ENCODE data around the gene SIN3B.

SIN3B gene

GRCh38 chr19:16862826-16863415 is 33.7 kb downstream of the SIN3B start:
- no peaks in the 10 kb centered on the region for H3K9me3 ChIP-seq (ENCODE audit: low read length)
- no peaks in the 10 kb centered on the region for H3K79me2 ChIP-seq (ENCODE audit: insufficient read depth, low read length)
- no peaks in the 10 kb centered on the region for H3K4me1 ChIP-seq (ENCODE audit: insufficient read depth, low read length, severe bottlenecking)
- no peaks in the 10 kb centered on the region for H3K27me3 ChIP-seq (ENCODE audit: insufficient read depth, low read length)
- H2AFZ ChIP-seq (ENCODE audit: low read length): no peak overlapping the region
- H3K9ac ChIP-seq (ENCODE audit: low read length): no peak overlapping the region
- H3K9me2 ChIP-seq (ENCODE audit: low read depth, low read length): no peaks in the 10 kb centered on the region
- H3F3A ChIP-seq (ENCODE audit: insufficient read depth, low read length): no peaks in the 10 kb centered on the region
- no peaks in the 10 kb centered on the region for H4K20me1 ChIP-seq (ENCODE audit: insufficient read depth, low read length)
- H3K4me3 ChIP-seq (ENCODE audit: low read depth, low read length, poor library complexity, severe bottlenecking): no peak overlapping the region
- H3K27ac ChIP-seq (ENCODE audit: low read depth, low read length, poor library complexity, severe bottlenecking): no peak overlapping the region
- peaks cover 44% of the 10 kb centered on the region for H3K36me3 ChIP-seq (ENCODE audit: insufficient read depth, low read length)
- H3K4me2 ChIP-seq (ENCODE audit: low read length): no peak overlapping the region
- TF ChIP-seq EZH2 (IDR thresholded peaks at IDR 0.05; ENCODE audit: borderline replicate concordance, low read length): no peak

GRCh38 chr19:16867211-16867610 is 38.0 kb downstream of the SIN3B start:
- Histone ChIP-seq H3K4me1 (ENCODE audit: insufficient read depth, low read length, severe bottlenecking) (no peaks in the 10 kb centered on the region), H3K9me2 (ENCODE audit: low read depth, low read length) (no peaks in the 10 kb centered on the region)

GRCh38 chr19:16868423-16869130 is 39.4 kb downstream of the SIN3B start:
- Histone ChIP-seq H3K4me3 (ENCODE audit: low read depth, low read length, poor library complexity, severe bottlenecking) (no peak overlapping the region), H3K9me3 (ENCODE audit: low read length) (no peaks in the 10 kb centered on the region), H3K27ac (ENCODE audit: low read depth, low read length, poor library complexity, severe bottlenecking) (no peak overlapping the region), H3K4me1 (ENCODE audit: insufficient read depth, low read length, severe bottlenecking) (no peaks in the 10 kb centered on the region), H3K79me2 (ENCODE audit: insufficient read depth, low read length) (no peaks in the 10 kb centered on the region), H3K27me3 (ENCODE audit: insufficient read depth, low read length) (no peaks in the 10 kb centered on the region), H3K36me3 (ENCODE audit: insufficient read depth, low read length) (peaks cover 64% of the 10 kb centered on the region), H3K9me2 (ENCODE audit: low read depth, low read length) (no peaks in the 10 kb centered on the region), H3K4me2 (ENCODE audit: low read length) (no peak overlapping the region), H4K20me1 (ENCODE audit: insufficient read depth, low read length) (no peaks in the 10 kb centered on the region), H2AFZ (ENCODE audit: low read length) (no peak overlapping the region), H3F3A (ENCODE audit: insufficient read depth, low read length) (no peaks in the 10 kb centered on the region), H3K9ac (ENCODE audit: low read length) (no peak overlapping the region)
- TF ChIP-seq CTCF (IDR thresholded peaks at IDR 0.05; ENCODE audit: low read length): no peak
- no peak for TF ChIP-seq EZH2 (IDR thresholded peaks at IDR 0.05; ENCODE audit: borderline replicate concordance, low read length)

More at GRCh38 chr19:16867211-16867610, 38.0 kb downstream of the SIN3B start:
- TF ChIP-seq CTCF (IDR thresholded peaks at IDR 0.05; ENCODE audit: low read length) (no peak), EZH2 (IDR thresholded peaks at IDR 0.05; ENCODE audit: borderline replicate concordance, low read length) (no peak)
- H4K20me1 ChIP-seq (ENCODE audit: insufficient read depth, low read length): no peaks in the 10 kb centered on the region
- no peak overlapping the region for H3K4me2 ChIP-seq (ENCODE audit: low read length)
- H3K27me3 ChIP-seq (ENCODE audit: insufficient read depth, low read length): no peaks in the 10 kb centered on the region
- H3K4me3 ChIP-seq (ENCODE audit: low read depth, low read length, poor library complexity, severe bottlenecking): no peak overlapping the region
- peaks cover 66% of the 10 kb centered on the region for H3K36me3 ChIP-seq (ENCODE audit: insufficient read depth, low read length)
- H3K9ac ChIP-seq (ENCODE audit: low read length): no peak overlapping the region
- H2AFZ ChIP-seq (ENCODE audit: low read length): no peak overlapping the region
- no peaks in the 10 kb centered on the region for H3F3A ChIP-seq (ENCODE audit: insufficient read depth, low read length)
- no peaks in the 10 kb centered on the region for H3K9me3 ChIP-seq (ENCODE audit: low read length)
- H3K27ac ChIP-seq (ENCODE audit: low read depth, low read length, poor library complexity, severe bottlenecking): no peak overlapping the region
- H3K79me2 ChIP-seq (ENCODE audit: insufficient read depth, low read length): no peaks in the 10 kb centered on the region
